LNCAP (cell line): Measurements from ENCODE around the gene SNCA.

Experiments used
- TF ChIP-seq, protein P1 (sequence below): fragments of 450-650 bp; IDR thresholded peaks from 2 replicates; pipeline ENCODE4 v1.5.1; 2017; ENCODE audit warnings: mild to moderate bottlenecking

SNCA gene

DNA sequence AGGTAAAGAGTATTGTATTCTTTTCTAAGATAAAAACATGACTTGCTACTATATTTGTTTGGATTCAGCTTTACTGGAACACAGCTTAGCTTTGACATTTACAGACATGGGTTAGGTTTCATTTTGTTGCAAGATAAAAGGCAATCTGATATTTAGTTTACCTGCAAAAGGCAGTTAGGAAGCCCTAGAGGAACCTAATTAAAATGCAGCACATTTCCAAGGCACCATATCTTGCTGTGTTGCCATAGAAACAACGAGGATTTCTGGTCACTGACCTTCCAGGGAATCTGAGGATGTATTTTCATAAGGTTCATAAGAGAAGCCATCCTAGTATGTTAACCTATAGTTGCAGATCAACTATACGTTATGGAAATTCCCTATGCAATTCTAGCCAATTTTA lies 116.0 kb downstream of the SNCA start:
- TF ChIP-seq, protein P1, sequence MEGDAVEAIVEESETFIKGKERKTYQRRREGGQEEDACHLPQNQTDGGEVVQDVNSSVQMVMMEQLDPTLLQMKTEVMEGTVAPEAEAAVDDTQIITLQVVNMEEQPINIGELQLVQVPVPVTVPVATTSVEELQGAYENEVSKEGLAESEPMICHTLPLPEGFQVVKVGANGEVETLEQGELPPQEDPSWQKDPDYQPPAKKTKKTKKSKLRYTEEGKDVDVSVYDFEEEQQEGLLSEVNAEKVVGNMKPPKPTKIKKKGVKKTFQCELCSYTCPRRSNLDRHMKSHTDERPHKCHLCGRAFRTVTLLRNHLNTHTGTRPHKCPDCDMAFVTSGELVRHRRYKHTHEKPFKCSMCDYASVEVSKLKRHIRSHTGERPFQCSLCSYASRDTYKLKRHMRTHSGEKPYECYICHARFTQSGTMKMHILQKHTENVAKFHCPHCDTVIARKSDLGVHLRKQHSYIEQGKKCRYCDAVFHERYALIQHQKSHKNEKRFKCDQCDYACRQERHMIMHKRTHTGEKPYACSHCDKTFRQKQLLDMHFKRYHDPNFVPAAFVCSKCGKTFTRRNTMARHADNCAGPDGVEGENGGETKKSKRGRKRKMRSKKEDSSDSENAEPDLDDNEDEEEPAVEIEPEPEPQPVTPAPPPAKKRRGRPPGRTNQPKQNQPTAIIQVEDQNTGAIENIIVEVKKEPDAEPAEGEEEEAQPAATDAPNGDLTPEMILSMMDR, result no peak

DNA sequence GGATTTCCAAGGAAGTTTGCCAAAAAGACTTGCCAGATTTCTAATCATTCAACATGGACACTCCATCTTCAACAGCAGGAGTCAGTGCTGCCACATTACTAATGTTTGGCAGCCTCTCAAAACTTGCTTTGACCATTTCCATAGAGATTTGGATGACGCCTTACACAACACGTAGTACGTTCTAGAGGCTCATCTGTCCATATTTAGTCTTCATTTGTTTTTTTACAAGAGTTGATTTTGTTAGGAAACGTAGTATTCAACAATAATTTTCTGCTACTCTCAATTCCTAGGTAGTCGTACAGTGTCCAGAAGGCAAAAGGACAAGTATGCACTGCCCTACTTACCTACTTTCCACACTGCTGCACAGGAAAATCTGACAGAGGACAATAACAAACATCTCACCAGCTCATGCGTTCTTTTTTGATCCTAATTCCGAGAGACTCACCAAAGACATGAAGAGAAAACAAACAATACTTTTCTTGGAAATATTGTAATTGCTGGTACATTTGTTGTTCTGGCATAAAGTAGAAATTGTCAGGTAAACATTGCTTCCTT lies 117.3 kb downstream of the SNCA start:
- TF ChIP-seq, protein P1, result no peak

DNA sequence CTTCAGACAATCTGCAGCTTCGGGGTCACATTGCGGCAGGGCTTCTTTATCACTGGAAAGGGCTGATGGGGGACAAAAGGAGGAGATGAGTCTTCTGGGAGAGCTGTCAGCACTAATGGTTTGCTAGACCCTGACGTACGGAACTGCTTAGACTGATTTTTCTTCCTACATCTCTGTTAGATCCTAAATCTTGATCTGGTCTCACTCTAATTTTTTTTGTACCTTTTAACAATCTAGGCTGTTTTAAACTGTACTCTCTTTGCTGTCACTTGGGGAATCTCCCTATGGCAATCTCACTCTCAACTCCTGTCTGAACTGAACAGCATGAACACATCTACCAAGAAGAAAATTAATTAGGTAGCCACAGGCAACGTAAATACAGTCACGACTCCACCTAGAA lies 120.1 kb downstream of the SNCA start:
- TF ChIP-seq, protein P1, result no peak

DNA sequence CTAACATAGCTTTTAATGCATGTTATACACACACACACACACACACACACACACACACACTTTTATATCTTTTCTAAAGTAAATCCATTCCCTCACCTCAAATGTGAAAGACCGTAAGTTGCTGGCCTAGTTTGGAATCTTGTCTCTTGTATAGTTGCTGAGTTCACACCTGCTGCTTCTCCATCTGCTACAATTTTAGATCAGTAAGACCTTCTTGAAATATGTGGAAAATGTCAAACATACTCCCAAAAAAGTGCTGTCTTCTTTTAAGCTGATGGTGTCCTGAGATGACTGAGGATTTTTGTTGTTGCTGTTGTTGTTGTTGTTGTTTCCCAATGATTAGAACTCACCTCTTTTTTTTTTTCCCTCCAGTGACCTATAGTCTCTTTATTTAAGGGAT lies 121.3 kb downstream of the SNCA start:
- TF ChIP-seq, protein P1, result no peak

DNA sequence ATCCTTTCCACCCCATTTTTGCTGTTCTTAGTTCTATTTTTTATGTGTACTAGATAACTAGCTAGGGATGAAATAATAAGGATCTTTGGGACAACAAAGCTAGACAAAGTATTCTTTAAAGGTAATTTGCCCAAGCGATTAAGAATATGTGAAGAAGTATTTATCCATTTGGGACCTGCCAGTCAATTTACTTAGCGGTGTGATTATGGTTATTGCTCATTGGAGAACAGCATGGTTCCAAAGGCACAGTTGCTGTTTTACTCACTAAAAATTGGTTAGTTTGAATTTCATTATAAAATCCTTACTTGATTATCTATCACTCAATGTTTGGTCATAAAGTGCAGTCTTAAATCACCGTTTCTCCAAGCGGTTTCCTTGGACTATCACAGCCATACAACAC lies 124.1 kb downstream of the SNCA start:
- TF ChIP-seq, protein P1, result no peak

DNA sequence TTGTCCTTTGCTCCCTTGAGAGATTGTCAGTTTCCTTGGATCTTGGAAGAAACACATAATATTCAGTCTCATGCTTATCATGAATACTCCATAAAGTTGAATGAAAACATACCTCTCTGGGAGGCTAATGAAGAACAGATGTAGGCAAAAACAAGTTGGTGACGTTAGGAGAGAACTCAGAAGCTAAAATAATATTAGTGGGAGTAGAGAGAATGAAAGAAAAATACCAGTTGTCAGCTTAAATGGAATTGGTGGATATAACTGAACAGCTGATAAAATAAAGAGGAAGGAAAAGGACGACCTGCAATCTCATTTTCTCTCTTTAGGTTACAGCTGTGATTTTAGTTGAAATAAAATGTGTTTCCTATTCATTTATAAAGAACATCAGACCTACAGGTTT lies 124.8 kb downstream of the SNCA start:
- TF ChIP-seq, protein P1, result no peak

DNA sequence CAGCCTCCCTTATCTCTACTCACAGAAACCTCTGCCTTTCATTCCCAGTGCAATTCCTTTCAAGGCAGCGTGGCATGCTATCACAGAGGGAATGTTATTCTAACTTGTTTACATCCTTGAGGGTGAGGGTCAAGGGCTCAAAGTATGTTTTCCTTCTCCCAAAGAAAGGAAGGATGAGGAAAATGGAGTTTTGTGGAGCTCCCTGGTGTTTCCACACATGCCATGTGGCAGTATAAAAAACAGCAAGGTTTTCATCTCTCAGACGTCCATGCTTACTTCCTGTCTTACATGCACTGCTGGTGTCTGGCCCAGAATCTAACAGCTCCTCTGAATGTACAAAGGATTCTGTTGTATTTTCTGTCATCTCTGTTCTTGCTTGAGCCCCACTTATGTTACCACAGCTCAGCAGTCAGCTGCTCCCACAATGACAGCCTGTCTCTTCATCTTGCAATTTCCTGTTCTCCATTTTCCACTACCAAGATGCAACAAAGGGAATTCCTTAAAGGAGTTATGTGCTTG lies 128.0 kb downstream of the SNCA start:
- TF ChIP-seq, protein P1, result no peak

DNA sequence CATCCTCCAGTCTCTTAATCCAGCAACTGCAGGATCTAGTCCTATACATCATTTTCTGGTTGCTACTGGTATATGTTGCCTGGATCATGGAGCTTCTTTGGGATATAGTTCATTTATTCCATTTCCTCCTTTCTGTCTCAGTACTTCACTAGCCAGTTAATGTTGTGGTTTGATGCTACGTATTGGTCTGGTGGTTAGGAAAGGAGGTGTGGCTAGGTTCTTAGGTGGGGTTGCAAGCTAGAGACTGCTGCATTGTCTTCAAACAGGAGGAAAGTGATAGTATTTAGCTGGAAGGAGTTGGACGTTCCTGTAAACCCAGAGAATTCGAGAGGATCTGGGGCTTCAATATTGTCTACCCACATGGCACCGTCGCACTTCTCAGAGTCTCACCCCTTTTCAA lies 129.5 kb downstream of the SNCA start:
- TF ChIP-seq, protein P1, result no peak
